Fibroblast of lung (primary cell): ENCODE data around the gene TRIM15. TPM values are rescaled to one million over a fixed set of nuclear protein-coding genes. Genes with fewer than 3 reads are reported as not detected.
"Not testable (repeated sequence)": the region's sequence is repeated elsewhere in the genome, so short reads cannot be mapped to it uniquely, and the experiment has no call there.

Experiments
- DNase-seq, 2 donors: peaks; one replicate each; pipeline versions ENCODE4 v3.0.0 to v3.0.0-alpha.2; 2010; ENCODE audit warnings: low read depth in 2 of 2
- H2AFZ ChIP-seq: 2 replicates; pipeline ENCODE4 v1.5.1; 2012; ENCODE audit warnings: low read length, control low read depth, inconsistent platforms
- H3K27ac ChIP-seq: 2 replicates; pipeline ENCODE4 v1.5.1; 2011; ENCODE audit warnings: low read length, control low read depth; ENCODE audit not compliant: insufficient read depth
- H3K27me3 ChIP-seq: 2 replicates; pipeline ENCODE4 v1.5.1; 2011; ENCODE audit warnings: mild to moderate bottlenecking, low read length; ENCODE audit not compliant: control insufficient read depth, insufficient read depth
- H3K36me3 ChIP-seq: 2 replicates; pipeline ENCODE4 v1.5.1; 2011; ENCODE audit warnings: low read length; ENCODE audit not compliant: control insufficient read depth, insufficient read depth
- H3K4me1 ChIP-seq: 2 replicates; pipeline ENCODE4 v1.5.1; 2011; ENCODE audit warnings: low read length; ENCODE audit not compliant: control insufficient read depth, insufficient read depth; ENCODE audit errors: extremely low read depth
- H3K4me2 ChIP-seq: 2 replicates; pipeline ENCODE4 v1.5.1; 2011; ENCODE audit warnings: low read length, control low read depth; ENCODE audit not compliant: insufficient read depth; ENCODE audit errors: extremely low read depth
- H3K4me3 ChIP-seq, 4 experiments: fragments of 200-600 bp in 1 of 4; sonication (generic) in 1 of 4; replicated peaks in 1 of 4; 2 replicates each; pipeline ENCODE4 v1.5.1; 2011 to 2016; ENCODE audit warnings: low read length in 4 of 4, low read depth in 3 of 4, mild to moderate bottlenecking in 3 of 4, control low read depth in 2 of 4, inconsistent platforms in 1 of 4, mixed read lengths in 1 of 4; ENCODE audit not compliant: insufficient read depth in 1 of 4; ENCODE audit errors: control extremely low read depth in 1 of 4
- H3K79me2 ChIP-seq: 2 replicates; pipeline ENCODE4 v1.5.1; 2012; ENCODE audit warnings: mild to moderate bottlenecking, low read length, inconsistent platforms; ENCODE audit not compliant: control insufficient read depth, insufficient read depth
- H3K9ac ChIP-seq: 2 replicates; pipeline ENCODE4 v1.5.1; 2011; ENCODE audit warnings: mild to moderate bottlenecking, low read length, control low read depth; ENCODE audit not compliant: insufficient read depth
- H3K9me3 ChIP-seq: 2 replicates; pipeline ENCODE4 v1.5.1; 2012; ENCODE audit warnings: low read depth, low read length; ENCODE audit not compliant: control insufficient read depth, insufficient read depth
- H4K20me1 ChIP-seq: 2 replicates; pipeline ENCODE4 v1.5.1; 2011; ENCODE audit warnings: low read length; ENCODE audit not compliant: control insufficient read depth, insufficient read depth; ENCODE audit errors: extremely low read depth
- EZH2 ChIP-seq: IDR thresholded peaks from 2 replicates; pipeline ENCODE4 v1.5.1; 2012; ENCODE audit warnings: low read length, control low read depth, mild to moderate bottlenecking; ENCODE audit errors: missing control alignments
- polyA minus RNA-seq: library from RNA; depleted of rRNA, polyadenylated mRNA; stranded (reverse); fragments of >200 nt; gene quantifications from 2 replicates; pipeline ENCODE4 v1.2.3, GENCODE V29; 2011; ENCODE audit warnings: low replicate concordance
- polyA plus RNA-seq, 2 donors: library from polyadenylated mRNA; depleted of rRNA in 1 of 2; stranded (reverse) in 1 of 2; unstranded in 1 of 2; fragments of >200 nt; gene quantifications; 2 replicates each; pipeline ENCODE4 v1.2.1, GENCODE V29; 2011 to 2012; ENCODE audit warnings: missing spikeins in 1 of 2
- total RNA-seq: library from RNA; depleted of rRNA; stranded (reverse); fragments of >200 nt; gene quantifications from 2 replicates; pipeline ENCODE4 v1.2.1, GENCODE V29; 2014
- TF ChIP-seq, protein P1 (sequence below), 2 donors: IDR thresholded peaks in 1 of 2; conservative IDR thresholded peaks in 1 of 2; 1 replicate in 1 of 2; 2 replicates in 1 of 2; pipeline ENCODE4 v1.5.1; 2011 to 2012; ENCODE audit warnings: low read length in 2 of 2, control low read depth in 1 of 2, inconsistent platforms in 1 of 2, low read depth in 1 of 2, mild to moderate bottlenecking in 1 of 2

TRIM15 gene
- not detected in 2 replicates for total RNA-seq
- polyA plus RNA-seq, result not detected in 2 replicates
- not detected in 2 replicates for polyA plus RNA-seq (2012)
- not detected in 2 replicates for polyA minus RNA-seq

DNA sequence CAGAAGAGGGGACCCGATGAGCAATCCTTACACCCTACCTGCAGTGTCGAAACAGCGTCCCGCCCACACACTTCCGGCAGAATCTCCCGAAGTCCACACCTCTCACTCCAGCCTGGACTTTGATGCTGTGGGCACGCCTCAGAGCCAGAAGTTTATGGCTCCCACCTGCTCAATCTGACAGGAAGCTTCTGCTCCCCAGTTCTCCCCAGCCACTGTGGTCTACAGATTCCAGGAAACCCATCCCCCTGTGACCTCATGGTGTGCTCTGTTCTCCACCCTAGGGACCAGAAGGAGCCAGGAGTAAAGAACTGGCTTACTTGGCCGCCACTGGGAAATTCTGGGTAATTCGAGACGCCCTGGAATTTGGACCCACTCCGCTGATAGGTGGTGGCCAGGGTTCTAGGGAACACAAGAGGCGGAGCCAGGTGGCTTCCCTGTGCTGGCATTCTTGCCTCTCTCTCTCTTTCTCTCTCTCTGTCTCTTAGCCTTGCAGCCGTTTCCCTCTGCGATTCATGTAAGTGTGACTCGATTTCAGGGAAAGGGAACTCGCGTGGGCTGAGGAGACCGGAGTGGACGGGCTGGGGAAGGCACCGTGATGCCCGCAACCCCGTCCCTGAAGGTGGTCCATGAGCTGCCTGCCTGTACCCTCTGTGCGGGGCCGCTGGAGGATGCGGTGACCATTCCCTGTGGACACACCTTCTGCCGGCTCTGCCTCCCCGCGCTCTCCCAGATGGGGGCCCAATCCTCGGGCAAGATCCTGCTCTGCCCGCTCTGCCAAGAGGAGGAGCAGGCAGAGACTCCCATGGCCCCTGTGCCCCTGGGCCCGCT is at the start of gene TRIM15:
TRIM15 (plus strand) TSS at position 457 of the 828 bp plus-strand sequence; CDS start at position 596, 139 bp downstream.
- no peak within 1 kb of the TSS for H3K9ac ChIP-seq
- no peaks in the 10 kb centered on the region for H3K36me3 ChIP-seq
- H3K79me2 ChIP-seq, result no peaks in the 10 kb centered on the region
- H4K20me1 ChIP-seq, result no peaks in the 10 kb centered on the region
- no peaks in the 10 kb centered on the region for H3K4me1 ChIP-seq
- no peak within 1 kb of the TSS for H2AFZ ChIP-seq
- TF ChIP-seq, protein P1, sequence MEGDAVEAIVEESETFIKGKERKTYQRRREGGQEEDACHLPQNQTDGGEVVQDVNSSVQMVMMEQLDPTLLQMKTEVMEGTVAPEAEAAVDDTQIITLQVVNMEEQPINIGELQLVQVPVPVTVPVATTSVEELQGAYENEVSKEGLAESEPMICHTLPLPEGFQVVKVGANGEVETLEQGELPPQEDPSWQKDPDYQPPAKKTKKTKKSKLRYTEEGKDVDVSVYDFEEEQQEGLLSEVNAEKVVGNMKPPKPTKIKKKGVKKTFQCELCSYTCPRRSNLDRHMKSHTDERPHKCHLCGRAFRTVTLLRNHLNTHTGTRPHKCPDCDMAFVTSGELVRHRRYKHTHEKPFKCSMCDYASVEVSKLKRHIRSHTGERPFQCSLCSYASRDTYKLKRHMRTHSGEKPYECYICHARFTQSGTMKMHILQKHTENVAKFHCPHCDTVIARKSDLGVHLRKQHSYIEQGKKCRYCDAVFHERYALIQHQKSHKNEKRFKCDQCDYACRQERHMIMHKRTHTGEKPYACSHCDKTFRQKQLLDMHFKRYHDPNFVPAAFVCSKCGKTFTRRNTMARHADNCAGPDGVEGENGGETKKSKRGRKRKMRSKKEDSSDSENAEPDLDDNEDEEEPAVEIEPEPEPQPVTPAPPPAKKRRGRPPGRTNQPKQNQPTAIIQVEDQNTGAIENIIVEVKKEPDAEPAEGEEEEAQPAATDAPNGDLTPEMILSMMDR (conservative IDR thresholded peaks at IDR 0.05 in 1 of 2, IDR thresholded peaks at IDR 0.05 in 1 of 2; ENCODE audit: low read depth in 1 of 2, low read length in 2 of 2), result no peak
- TF ChIP-seq EZH2, result no peak
- H3K4me2 ChIP-seq, result no peak within 1 kb of the TSS
- H3K27me3 ChIP-seq, result peaks cover 13% of the 10 kb centered on the region
- H3K4me3 ChIP-seq, result no peak within 1 kb of the TSS
- H3K9me3 ChIP-seq, result no peaks in the 10 kb centered on the region
- H3K27ac ChIP-seq, result no peak within 1 kb of the TSS
- no peak for DNase-seq

DNA sequence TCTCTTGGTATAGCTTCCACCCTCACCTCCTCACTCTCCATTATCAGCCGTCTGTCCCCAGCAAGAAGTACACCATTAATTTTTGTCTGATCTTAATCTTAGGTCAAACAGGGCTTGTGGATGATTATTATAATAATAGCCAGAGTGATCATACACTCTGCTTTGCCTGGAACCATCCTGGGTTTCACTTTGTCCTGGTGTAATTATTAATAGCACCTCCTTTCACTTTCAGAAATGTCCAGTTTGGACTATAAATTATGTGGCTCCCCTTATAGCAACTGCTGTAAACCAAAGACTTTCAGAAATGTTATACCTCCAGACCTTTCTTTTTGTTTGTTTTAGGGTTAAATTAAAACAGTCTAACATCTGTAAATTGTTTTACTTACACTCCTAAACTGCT is 49.5 kb upstream of the TRIM15 start:
- no peaks in the 10 kb centered on the region for H3K9me3 ChIP-seq
- H3K4me2 ChIP-seq, result no peak overlapping the region
- no peak for DNase-seq
- H3K79me2 ChIP-seq, result no peaks in the 10 kb centered on the region
- H3K4me3 ChIP-seq, result no peak overlapping the region
- no peaks in the 10 kb centered on the region for H4K20me1 ChIP-seq
- no peak overlapping the region for H3K27ac ChIP-seq
- H3K36me3 ChIP-seq, result no peaks in the 10 kb centered on the region
- H3K9ac ChIP-seq, result no peak overlapping the region
- TF ChIP-seq EZH2, result no peak
- TF ChIP-seq, protein P1 (conservative IDR thresholded peaks at IDR 0.05 in 1 of 2, IDR thresholded peaks at IDR 0.05 in 1 of 2; ENCODE audit: low read depth in 1 of 2, low read length in 2 of 2), result no peak
- no peaks in the 10 kb centered on the region for H3K4me1 ChIP-seq
- no peak overlapping the region for H2AFZ ChIP-seq
- H3K27me3 ChIP-seq, result peaks cover 10% of the 10 kb centered on the region

DNA sequence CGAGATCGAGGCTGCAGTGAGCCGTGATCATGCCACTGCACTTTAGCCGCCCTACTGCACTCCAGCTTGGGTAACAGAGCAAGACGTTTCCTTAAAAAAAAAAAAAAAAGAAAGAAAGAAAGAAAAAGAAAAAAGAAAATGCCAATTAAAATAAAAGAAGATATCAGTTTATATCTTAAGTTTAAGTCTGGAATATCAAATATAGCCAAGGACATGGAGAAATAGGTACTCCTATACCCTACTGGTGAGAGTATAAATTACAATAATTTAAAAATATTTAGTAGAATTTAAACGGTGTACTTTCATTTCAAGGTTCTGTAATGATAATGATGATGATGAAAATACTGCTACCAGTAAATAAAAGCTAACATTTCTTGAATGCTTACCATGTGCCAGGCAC is 46.6 kb upstream of the TRIM15 start:
- no peak for DNase-seq
- Histone ChIP-seq H3K27ac (no peak overlapping the region), H4K20me1 (no peaks in the 10 kb centered on the region), H3K79me2 (no peaks in the 10 kb centered on the region), H3K36me3 (no peaks in the 10 kb centered on the region), H3K9me3 (no peaks in the 10 kb centered on the region), H3K4me1 (no peaks in the 10 kb centered on the region), H3K27me3 (peaks cover 10% of the 10 kb centered on the region), H3K4me3 (no peak overlapping the region), H3K4me2 (no peak overlapping the region), H2AFZ (no peak overlapping the region), H3K9ac (no peak overlapping the region)
- no peak for TF ChIP-seq EZH2
- TF ChIP-seq, protein P1 (conservative IDR thresholded peaks at IDR 0.05 in 1 of 2, IDR thresholded peaks at IDR 0.05 in 1 of 2; ENCODE audit: low read depth in 1 of 2, low read length in 2 of 2), result peak in 1 of 2 donors; percentile 4

DNA sequence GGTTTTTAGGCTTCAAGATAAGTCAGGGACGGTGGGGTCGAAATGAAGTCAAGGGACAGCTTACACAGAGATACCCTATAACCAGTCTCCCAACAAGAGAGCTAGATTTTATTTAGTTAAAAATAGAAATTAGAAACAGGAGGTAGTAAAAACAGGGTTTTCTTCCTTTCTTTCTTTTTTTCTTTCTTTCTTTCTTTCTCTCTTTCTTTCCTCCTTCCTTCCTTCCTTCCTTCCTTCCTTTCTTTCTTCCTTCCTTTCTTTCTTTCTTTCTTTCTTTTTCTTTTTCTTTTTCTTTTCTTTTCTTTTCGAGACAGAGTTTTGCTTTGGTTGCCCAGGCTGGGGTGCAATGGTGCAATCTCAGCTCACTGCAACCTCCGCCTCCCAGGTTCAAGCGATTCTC is 44.7 kb upstream of the TRIM15 start:
- not testable (repeated sequence) for H2AFZ ChIP-seq, H3K36me3 ChIP-seq

More for the DNA sequence above, 44.7 kb upstream of the TRIM15 start:
- not testable (repeated sequence) for H3K79me2 ChIP-seq, H3K4me2 ChIP-seq, H3K9me3 ChIP-seq, H3K4me3 ChIP-seq, DNase-seq, H3K27me3 ChIP-seq, H3K9ac ChIP-seq, H3K4me1 ChIP-seq, H3K27ac ChIP-seq, H4K20me1 ChIP-seq
